GM03348 (cell line): ENCODE data around the gene ATP11A.
"Not testable (repeated sequence)": the region's sequence is repeated elsewhere in the genome, so short reads cannot be mapped to it uniquely, and the experiment has no call there.

Experiments used
- DNase-seq: peaks from one replicate; pipeline ENCODE4 v3.0.0; 2012; ENCODE audit warnings: low spot score

ATP11A gene

DNA sequence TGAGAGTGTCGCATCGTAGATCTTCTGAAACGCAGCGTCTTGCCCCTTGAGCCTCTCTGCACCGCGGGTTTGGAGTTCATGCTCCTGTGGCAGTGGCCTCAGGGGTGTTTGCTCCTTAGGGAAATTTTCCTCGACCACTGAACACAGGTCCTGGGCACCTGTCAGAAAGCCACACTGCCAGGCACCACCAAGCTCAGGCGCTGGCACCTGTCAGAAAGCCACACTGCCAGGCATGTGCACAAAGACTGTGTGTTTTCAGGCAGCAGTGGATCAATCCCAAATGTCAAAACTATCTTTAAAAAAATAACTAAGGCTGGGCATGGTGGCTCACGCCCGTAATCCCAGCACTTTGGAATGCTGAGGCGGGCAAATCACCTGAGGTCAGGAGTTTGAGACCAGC, 87.1 kb downstream of the ATP11A start:
- no peak for DNase-seq

DNA sequence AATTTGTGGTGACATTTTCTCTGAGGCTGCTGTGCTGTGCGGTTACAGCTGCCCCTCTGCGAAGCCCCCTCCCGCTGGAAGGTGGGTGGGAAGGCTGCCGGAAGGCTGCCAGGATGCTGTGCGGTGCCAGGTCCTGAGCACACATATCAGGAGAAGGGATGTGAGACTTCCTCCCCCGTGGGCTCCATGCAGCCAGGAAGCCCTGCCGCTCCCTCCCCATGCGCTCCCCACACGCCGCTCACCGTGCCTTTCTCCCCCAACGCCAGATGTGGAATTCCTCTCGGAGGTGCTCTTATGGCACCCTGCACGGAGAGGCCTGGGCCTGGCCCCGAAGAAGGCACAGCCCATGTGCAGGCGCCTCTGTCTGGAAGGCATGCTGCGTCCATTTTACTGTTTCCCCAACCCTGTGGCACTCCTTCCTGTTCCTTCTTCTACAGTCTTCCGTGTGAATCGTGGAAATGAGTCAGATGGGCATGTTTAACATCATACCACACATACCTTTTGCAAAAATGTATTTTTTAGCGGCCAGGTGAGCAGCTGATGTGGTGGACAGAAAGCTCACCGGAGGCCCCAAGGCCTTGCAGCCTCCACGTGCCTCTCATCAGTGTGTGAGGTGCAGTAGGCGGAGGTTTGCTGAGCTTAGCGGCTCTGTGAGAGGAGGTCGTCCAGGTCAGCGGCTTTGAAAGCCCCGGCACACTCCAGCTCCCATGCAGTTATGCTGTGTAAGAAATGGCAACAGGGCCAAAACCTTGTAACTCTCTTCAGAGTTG, 88.0 kb downstream of the ATP11A start:
- no peak for DNase-seq

GRCh38 chr13:112779856-112780604, 90.2 kb downstream of the ATP11A start:
- DNase-seq: no peak

- no peak for DNase-seq
Measured at GRCh38 chr13:112781287-112781686, 91.4 kb downstream of the ATP11A start.

DNA sequence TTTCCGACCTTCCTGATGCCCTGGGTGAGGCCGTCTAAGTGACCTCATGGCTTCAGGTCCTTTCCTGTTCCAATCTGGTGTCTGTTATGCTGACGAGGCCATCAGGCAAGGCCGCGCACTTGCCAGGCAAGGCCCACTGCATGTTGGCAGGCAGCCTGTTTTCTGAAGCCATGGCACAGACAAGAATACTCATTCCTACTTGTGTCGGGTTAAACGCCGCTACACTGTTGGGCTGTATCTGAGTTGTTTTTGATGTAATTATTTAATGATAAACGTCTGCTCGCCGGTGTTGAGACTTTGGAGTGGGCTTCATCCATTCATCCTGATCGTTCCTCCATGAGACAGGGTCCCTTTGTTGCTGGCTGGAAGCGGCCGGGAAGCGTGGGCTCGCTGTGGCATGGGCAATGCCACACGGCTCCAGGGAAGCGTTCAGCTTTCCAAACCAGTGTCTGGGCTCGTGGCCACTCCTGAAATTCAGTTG, 92.1 kb downstream of the ATP11A start:
- no peak for DNase-seq

- DNase-seq: no peak
Measured at GRCh38 chr13:112782429-112783010, 92.7 kb downstream of the ATP11A start.

GRCh38 chr13:112783135-112783977, 93.5 kb downstream of the ATP11A start:
- DNase-seq: peak; percentile 61

GRCh38 chr13:112783978-112784371, 94.1 kb downstream of the ATP11A start:
- no peak for DNase-seq

- no peak for DNase-seq
Measured at GRCh38 chr13:112784811-112785482, 95.1 kb downstream of the ATP11A start.

DNA sequence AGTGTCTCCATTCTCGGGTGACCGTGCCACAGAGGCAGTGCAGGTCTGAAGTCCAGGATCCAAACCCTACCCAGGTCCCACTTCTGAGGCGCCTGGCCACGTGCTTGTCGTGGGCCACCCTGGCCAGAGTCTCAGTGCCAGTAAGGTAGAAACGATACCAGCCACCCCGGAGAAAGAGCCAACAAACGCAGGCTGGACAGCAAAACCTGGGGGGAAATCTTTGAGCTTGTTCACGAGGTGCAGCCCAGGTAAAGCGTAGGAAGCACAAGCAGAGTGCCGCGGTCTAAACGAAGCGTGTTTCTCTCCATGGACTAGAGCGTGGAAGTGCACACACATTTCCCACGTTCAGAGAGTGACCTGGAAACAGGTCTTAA, 95.6 kb downstream of the ATP11A start:
- no peak for DNase-seq

- not testable (repeated sequence) for DNase-seq
Measured at GRCh38 chr13:112786810-112787209, 97.0 kb downstream of the ATP11A start.

GRCh38 chr13:112790735-112791641, 101.2 kb downstream of the ATP11A start:
- no peak for DNase-seq

GRCh38 chr13:112791663-112792440, 102.0 kb downstream of the ATP11A start:
- DNase-seq: no peak

DNA sequence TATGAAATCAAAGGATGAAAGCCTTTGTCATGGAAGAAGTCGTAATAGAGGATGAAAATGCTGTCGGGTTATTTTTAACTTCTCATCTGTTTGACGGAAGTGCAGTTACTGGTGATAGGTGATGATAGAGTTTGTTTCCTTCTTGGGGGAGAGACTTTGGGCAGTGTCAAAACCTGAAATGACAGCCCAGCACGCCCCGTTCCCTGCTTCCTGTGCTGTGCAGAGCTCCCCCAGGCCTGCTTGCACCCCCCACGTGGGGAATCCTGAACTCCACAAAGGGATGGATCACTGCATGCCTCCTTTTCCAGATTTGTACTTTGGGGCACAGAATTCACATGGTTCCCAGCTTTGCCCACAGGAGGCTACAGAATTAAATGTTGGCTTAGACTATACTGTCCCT, 102.7 kb downstream of the ATP11A start:
- DNase-seq: no peak

- DNase-seq: no peak
Measured at GRCh38 chr13:112793545-112794445, 104.0 kb downstream of the ATP11A start.

GRCh38 chr13:112795277-112795676, 105.4 kb downstream of the ATP11A start:
- no peak for DNase-seq

GRCh38 chr13:112796190-112796915, 106.5 kb downstream of the ATP11A start:
- no peak for DNase-seq

- DNase-seq: no peak
Measured at GRCh38 chr13:112799394-112799793, 109.6 kb downstream of the ATP11A start.
